Measurements from ENCODE around the gene LRRC66.

Gene LRRC66

DNA sequence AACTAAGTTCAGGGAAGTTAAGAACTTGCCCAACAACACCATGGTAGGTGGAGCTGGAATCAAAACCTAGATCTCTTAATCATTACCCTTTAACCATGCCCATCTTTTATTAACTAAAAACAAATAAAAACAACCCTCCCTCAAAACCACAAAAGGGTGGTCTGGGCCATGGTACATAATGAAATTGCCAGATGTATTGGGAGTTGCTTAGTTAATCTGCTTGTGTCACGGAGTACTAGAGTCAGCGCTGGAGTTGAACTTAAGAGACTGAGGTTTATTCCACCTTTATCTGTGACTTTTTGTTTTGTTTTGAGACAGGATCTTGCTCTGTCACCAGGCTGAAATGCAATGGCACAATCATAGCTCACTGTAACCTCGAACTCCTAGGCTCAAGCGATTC lies 13.3 kb downstream of the LRRC66 start:
- Histone ChIP-seq H3K4me1 (ENCODE audit: control insufficient read depth, insufficient read depth, low read length) (peaks cover 30% of the 10 kb centered on the region), H3K9me3 (ENCODE audit: control insufficient read depth, low read length) (no peaks in the 10 kb centered on the region), H3K27me3 (ENCODE audit: control insufficient read depth, insufficient read depth, low read length) (no peaks in the 10 kb centered on the region), H3K9ac (ENCODE audit: low read length) (no peak overlapping the region), H3K36me3 (ENCODE audit: control insufficient read depth, insufficient read depth, low read length) (peaks cover 4% of the 10 kb centered on the region), H3K4me3 (ENCODE audit: low read length) (no peak overlapping the region)

DNA sequence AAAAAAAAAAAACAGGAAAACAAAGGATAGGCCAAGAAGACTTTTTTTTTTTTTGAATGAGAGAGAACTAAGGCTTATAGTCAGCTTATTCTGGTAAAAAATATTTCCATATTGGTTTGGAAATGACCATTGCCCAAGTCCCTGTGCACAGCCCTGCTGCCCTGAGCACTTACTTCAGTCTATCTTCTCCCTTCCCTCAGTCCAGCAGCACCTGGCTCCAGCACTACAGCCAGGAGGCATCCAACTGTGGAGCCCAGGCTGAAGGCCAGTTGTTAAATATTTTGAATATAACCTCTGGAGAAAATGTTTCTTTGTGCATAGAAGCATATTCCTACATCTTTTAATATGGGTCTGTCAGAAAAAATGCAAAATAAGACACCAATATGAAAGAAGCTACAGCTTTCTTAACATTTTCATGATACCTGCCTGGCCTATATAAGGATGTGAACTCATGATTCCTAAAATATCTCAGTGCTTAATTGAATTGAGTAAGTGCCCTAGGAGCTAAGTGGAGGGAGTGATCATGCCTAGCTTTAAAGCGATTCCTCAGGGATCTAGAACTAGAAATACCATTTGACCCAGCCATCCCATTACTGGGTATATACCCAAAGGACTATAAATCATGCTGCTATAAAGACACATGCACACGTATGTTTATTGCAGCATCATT lies 14.4 kb downstream of the LRRC66 start:
- Histone ChIP-seq H3K27me3 (ENCODE audit: control insufficient read depth, insufficient read depth, low read length) (no peaks in the 10 kb centered on the region), H3K4me3 (ENCODE audit: low read length) (no peak overlapping the region), H3K36me3 (ENCODE audit: control insufficient read depth, insufficient read depth, low read length) (peaks cover 4% of the 10 kb centered on the region), H3K4me1 (ENCODE audit: control insufficient read depth, insufficient read depth, low read length) (peaks cover 30% of the 10 kb centered on the region), H3K9me3 (ENCODE audit: control insufficient read depth, low read length) (no peaks in the 10 kb centered on the region), H3K9ac (ENCODE audit: low read length) (no peak overlapping the region)

DNA sequence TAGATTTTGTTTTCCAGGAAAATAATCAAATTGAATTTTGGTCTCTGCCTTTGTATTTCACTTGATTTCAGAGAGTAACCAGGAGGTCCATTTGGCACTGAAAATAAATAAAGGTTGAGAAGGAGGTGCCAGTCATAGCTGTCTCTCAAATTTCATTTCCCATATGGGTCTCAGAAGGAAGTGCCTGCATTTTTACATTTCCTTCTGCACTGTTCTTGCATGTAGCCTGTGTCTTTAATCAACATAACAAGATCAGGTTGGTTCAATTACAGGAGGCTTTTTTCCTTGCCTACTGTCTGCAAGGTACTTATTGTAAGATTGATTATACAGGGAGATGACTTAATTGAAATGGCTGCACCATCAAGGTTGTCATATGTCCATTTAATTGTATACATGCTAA lies 15.7 kb downstream of the LRRC66 start:
- no peaks in the 10 kb centered on the region for H3K9me3 ChIP-seq (ENCODE audit: control insufficient read depth, low read length)
- peaks cover 4% of the 10 kb centered on the region for H3K36me3 ChIP-seq (ENCODE audit: control insufficient read depth, insufficient read depth, low read length)
- H3K27me3 ChIP-seq (ENCODE audit: control insufficient read depth, insufficient read depth, low read length) = no peaks in the 10 kb centered on the region
- no peak overlapping the region for H3K4me3 ChIP-seq (ENCODE audit: low read length)
- no peak overlapping the region for H3K9ac ChIP-seq (ENCODE audit: low read length)
- H3K4me1 ChIP-seq (ENCODE audit: control insufficient read depth, insufficient read depth, low read length) = peaks cover 30% of the 10 kb centered on the region

DNA sequence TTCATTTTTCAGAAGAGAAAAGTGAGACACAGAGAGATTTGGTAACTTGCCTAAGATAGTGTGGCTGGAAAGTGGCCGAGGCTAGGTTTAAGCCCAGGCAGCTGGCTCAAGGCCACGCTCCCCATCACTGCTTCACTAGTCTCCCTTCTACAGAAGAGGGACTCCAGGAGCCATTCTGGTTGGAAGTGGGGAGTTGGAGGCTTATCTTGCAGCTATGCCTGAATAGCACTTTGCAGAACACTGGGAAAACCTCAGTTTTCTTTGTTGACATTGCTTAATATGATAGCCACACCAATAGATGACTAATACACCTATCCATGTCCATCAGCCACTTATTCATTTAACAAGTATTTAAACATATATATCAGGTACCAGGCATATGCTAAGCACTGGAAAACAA lies 18.5 kb downstream of the LRRC66 start:
- no peaks in the 10 kb centered on the region for H3K9me3 ChIP-seq (ENCODE audit: control insufficient read depth, low read length)
- peaks cover 4% of the 10 kb centered on the region for H3K36me3 ChIP-seq (ENCODE audit: control insufficient read depth, insufficient read depth, low read length)
- H3K27me3 ChIP-seq (ENCODE audit: control insufficient read depth, insufficient read depth, low read length) = no peaks in the 10 kb centered on the region
- H3K4me3 ChIP-seq (ENCODE audit: low read length) = no peak overlapping the region
- no peak overlapping the region for H3K9ac ChIP-seq (ENCODE audit: low read length)
- peaks cover 25% of the 10 kb centered on the region for H3K4me1 ChIP-seq (ENCODE audit: control insufficient read depth, insufficient read depth, low read length)

DNA sequence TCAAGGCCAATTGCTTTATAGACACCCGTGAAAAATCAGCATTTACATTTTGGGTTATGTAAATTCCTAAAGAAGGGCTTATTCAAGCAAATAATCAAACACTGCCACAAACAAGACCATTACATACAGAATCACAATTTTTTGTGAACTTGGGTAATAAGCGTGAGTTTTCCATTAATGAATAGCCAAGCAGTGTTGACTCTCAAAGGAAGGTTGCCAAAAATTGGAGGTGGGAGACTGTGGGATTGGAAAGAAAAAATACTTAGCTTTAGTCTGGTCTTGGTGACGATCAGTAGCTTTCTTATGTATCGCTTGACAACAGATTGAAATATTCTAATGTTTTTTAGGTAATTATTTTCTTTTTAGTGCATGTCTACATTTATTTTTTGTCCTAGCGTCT lies 20.9 kb downstream of the LRRC66 start:
- Histone ChIP-seq H3K27me3 (ENCODE audit: control insufficient read depth, insufficient read depth, low read length) (no peaks in the 10 kb centered on the region), H3K4me3 (ENCODE audit: low read length) (no peak overlapping the region), H3K36me3 (ENCODE audit: control insufficient read depth, insufficient read depth, low read length) (no peaks in the 10 kb centered on the region), H3K9me3 (ENCODE audit: control insufficient read depth, low read length) (no peaks in the 10 kb centered on the region), H3K4me1 (ENCODE audit: control insufficient read depth, insufficient read depth, low read length) (peaks cover 14% of the 10 kb centered on the region), H3K9ac (ENCODE audit: low read length) (no peak overlapping the region)

DNA sequence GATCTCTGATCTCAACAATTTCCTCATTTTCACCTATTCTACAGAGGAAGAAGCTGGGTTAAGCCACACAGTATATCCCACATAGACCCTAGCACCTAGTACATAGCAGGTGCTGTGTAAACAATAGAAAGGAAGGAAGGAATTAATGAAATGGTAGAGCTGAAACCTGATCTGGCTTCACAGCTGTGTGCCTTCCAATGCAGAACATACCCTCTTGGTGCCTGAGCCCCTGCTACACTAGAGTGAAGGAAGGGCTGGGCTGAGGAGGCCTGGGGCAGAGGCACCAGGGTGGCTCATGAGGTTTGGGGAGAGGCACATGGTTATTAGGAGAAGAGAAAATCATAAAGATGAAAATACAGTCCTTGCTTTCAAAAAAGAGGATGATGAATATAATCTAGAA lies 21.3 kb downstream of the LRRC66 start:
- Histone ChIP-seq H3K4me3 (ENCODE audit: low read length) (no peak overlapping the region), H3K9ac (ENCODE audit: low read length) (no peak overlapping the region), H3K27me3 (ENCODE audit: control insufficient read depth, insufficient read depth, low read length) (no peaks in the 10 kb centered on the region), H3K36me3 (ENCODE audit: control insufficient read depth, insufficient read depth, low read length) (no peaks in the 10 kb centered on the region), H3K9me3 (ENCODE audit: control insufficient read depth, low read length) (no peaks in the 10 kb centered on the region), H3K4me1 (ENCODE audit: control insufficient read depth, insufficient read depth, low read length) (peaks cover 14% of the 10 kb centered on the region)

DNA sequence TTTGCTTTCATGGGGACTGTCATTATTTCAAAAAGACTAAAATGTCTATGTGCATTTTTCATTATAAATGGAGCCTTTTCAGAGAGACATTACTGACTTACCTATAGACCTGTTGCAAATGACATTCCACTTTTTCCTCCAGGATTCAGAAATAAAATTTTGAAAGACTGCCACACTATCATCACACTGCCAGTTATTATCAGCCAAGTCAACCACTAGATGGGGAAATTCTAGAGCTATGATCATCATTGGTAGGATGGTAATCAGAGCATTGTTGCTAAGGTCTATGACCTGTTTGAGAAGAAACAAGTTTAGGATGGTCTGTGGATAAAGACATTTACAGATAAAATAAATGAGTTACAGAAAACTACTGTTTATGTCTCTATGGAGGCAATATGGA lies 22.5 kb downstream of the LRRC66 start:
- Histone ChIP-seq H3K36me3 (ENCODE audit: control insufficient read depth, insufficient read depth, low read length) (no peaks in the 10 kb centered on the region), H3K4me3 (ENCODE audit: low read length) (no peak overlapping the region), H3K9ac (ENCODE audit: low read length) (no peak overlapping the region), H3K9me3 (ENCODE audit: control insufficient read depth, low read length) (no peaks in the 10 kb centered on the region), H3K27me3 (ENCODE audit: control insufficient read depth, insufficient read depth, low read length) (no peaks in the 10 kb centered on the region), H3K4me1 (ENCODE audit: control insufficient read depth, insufficient read depth, low read length) (peaks cover 14% of the 10 kb centered on the region)

DNA sequence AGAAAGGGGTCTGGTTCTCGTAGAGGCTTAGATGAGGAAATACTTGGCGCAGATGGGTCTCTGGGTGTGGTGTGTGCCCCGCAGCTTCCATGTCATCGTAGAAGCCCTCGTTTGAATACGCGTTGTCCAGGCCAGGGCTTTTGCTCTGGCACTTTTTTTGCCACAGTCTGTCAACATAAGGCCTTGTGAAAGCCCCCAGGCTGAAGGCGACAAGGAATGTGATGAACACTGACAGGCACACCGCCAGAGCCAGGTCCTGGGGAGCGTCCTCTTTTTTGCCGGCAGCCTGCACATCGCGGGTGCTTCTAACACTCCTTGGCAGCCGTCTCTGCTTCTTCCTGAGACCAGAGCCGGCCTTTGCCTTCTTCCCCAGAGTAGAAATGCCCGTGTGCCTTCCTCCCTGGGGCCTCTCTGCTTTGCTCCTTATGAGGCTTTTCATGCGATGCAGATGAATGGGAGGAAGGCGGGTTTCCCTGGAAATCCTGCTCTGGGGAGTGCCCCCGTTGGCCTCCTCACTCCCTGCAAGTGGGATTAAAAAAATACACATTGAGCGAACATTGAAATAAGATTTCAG lies 24.4 kb downstream of the LRRC66 start:
- Histone ChIP-seq H3K9ac (ENCODE audit: low read length) (no peak overlapping the region), H3K9me3 (ENCODE audit: control insufficient read depth, low read length) (no peaks in the 10 kb centered on the region), H3K4me3 (ENCODE audit: low read length) (no peak overlapping the region), H3K4me1 (ENCODE audit: control insufficient read depth, insufficient read depth, low read length) (peaks cover 4% of the 10 kb centered on the region), H3K27me3 (ENCODE audit: control insufficient read depth, insufficient read depth, low read length) (no peaks in the 10 kb centered on the region), H3K36me3 (ENCODE audit: control insufficient read depth, insufficient read depth, low read length) (no peaks in the 10 kb centered on the region)

DNA sequence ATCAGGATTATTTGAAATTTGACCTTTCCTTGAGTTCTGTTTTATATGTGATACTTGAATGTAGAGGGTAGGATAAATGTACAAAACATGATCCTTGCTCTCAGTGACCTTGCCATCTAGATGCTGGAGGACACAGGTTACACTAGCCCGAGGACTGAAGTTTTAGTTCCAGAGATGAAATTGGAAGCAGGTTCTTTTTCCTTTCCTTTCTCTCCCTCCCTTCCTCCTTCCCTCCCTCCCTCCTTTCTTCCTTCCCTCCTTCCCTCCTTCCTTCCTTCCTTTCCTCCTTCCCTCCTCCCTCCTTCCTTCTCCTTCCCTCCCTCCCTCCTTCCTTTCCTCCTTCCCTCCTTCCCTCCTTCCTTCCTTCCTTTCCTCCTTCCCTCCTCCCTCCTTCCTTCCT lies 54.3 kb downstream of the LRRC66 start:
- Histone ChIP-seq H3K4me3 (ENCODE audit: low read length) (no peak overlapping the region), H3K9ac (ENCODE audit: low read length) (no peak overlapping the region), H3K4me1 (ENCODE audit: control insufficient read depth, insufficient read depth, low read length) (no peaks in the 10 kb centered on the region), H3K36me3 (ENCODE audit: control insufficient read depth, insufficient read depth, low read length) (no peaks in the 10 kb centered on the region), H3K27me3 (ENCODE audit: control insufficient read depth, insufficient read depth, low read length) (no peaks in the 10 kb centered on the region), H3K9me3 (ENCODE audit: control insufficient read depth, low read length) (no peaks in the 10 kb centered on the region)

DNA sequence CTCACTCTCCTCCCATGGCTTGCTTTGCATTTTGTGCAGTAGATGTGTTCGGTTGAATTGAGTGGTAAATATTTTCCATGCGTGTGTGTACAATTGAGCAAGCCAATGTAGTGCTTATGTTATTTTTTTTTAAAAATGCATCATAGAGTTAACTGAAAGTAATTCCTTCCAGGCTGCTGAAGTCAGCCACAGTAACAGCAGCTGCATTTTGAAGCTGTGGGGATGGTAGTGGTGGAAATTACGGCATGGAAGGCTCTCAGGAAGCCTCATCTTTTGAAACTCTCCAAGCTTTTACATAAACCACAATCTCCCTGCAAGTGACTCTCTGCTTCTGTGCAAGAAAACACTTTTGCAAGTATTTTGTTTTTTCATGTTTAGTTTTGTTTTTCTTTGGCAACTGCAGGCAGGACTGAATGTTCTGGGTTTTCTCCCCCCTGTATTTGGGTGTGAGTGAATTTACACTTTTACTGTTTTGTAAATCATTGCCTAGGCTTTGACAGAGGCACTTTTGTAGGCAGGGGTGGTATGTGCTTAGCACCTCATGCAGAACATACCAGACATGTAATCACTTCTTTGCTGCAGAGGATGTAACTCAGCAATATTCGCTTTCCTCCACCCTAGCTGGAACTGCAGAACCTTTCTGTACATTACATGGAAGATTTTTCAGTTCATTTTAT lies 56.2 kb downstream of the LRRC66 start:
- H3K27me3 ChIP-seq (ENCODE audit: control insufficient read depth, insufficient read depth, low read length) = no peaks in the 10 kb centered on the region
- no peaks in the 10 kb centered on the region for H3K36me3 ChIP-seq (ENCODE audit: control insufficient read depth, insufficient read depth, low read length)

DNA sequence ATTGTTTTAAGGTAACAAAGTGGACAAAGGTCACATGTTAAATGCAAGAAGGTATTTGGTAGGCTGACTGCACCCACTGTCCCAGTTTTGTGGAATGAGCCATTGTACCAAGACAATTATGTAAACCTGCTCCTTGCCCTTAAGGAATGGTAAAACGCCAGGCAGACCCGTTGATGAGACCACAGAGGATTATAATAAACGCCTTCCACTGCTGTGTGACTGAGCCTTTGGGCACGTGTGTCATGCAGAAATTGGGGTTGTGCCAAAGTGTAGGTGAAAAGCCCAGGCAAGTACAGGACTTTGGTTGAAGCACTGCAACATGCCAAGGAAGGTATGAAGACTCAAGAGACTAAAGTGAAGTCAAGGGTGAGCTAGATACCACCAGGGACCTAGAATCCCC lies 59.7 kb downstream of the LRRC66 start:
- no peaks in the 10 kb centered on the region for H3K4me1 ChIP-seq (ENCODE audit: control insufficient read depth, insufficient read depth, low read length)
- H3K27me3 ChIP-seq (ENCODE audit: control insufficient read depth, insufficient read depth, low read length) = no peaks in the 10 kb centered on the region
- no peaks in the 10 kb centered on the region for H3K9me3 ChIP-seq (ENCODE audit: control insufficient read depth, low read length)
- no peak overlapping the region for H3K4me3 ChIP-seq (ENCODE audit: low read length)
- no peaks in the 10 kb centered on the region for H3K36me3 ChIP-seq (ENCODE audit: control insufficient read depth, insufficient read depth, low read length)
- H3K9ac ChIP-seq (ENCODE audit: low read length) = no peak overlapping the region

More for the DNA sequence above, 56.2 kb downstream of the LRRC66 start:
- H3K4me3 ChIP-seq (ENCODE audit: low read length) = no peak overlapping the region
- no peaks in the 10 kb centered on the region for H3K4me1 ChIP-seq (ENCODE audit: control insufficient read depth, insufficient read depth, low read length)
- H3K9ac ChIP-seq (ENCODE audit: low read length) = no peak overlapping the region
- H3K9me3 ChIP-seq (ENCODE audit: control insufficient read depth, low read length) = no peaks in the 10 kb centered on the region

DNA sequence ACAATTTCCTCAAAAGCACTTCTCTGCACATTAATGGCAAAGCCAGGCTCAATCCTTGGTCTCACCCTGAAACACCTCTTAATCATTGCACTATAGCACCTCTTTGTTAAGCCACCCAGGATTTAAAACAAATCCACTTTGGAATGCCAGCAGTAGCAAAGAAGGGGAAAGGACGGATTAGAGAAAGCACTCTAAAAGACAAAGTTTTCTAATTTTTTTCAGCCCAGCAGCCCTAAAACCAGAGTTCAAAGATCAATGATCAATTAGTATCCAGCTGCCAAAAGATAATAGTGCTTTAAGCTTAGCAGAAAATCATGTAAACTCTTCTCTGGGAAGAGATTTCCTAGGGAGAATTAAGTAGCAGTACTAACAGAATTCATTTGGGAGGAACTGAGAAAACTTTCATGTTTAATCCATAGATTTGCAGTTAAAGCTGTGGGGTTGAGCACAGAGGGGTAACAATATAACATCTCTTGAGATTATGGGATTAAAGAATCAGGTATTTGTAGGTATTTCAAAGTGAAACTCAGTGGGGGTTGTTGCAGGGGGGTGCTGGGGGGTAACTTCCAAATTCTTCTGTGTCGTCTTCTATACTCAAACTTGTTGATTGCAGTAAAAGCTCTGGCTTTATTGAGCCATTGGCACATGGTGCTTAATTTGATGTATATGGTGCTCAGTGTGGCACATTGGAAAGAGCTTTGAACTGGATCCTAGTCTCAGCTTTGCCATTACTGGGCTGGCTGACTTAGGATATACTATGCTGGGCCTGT lies 61.8 kb downstream of the LRRC66 start:
- Histone ChIP-seq H3K36me3 (ENCODE audit: control insufficient read depth, insufficient read depth, low read length) (no peaks in the 10 kb centered on the region), H3K27me3 (ENCODE audit: control insufficient read depth, insufficient read depth, low read length) (no peaks in the 10 kb centered on the region), H3K4me3 (ENCODE audit: low read length) (no peak overlapping the region), H3K4me1 (ENCODE audit: control insufficient read depth, insufficient read depth, low read length) (no peaks in the 10 kb centered on the region), H3K9ac (ENCODE audit: low read length) (no peak overlapping the region), H3K9me3 (ENCODE audit: control insufficient read depth, low read length) (no peaks in the 10 kb centered on the region)

Data from mucosa of stomach (tissue), 1 donor.